Measurements from ENCODE around the gene NDUFB3.

DNA sequence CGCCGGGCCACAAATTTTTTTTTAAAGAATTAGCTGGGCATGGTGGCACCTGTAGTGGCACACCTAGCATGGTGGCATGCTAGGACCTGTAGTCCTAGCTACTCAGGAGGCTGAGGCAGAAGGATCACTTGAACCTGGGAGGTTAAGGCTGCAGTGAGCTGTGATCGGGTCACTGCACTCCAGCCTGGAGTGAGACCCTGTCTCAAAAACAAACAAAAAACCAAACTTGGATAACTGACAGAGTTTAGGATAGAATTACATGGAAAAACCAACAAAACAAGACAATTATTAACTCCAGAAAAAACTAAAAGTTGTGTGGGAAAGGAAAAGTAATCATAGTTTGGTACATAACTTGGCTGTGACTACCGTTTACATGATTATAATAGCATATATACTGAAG, 42.5 kb downstream of the NDUFB3 start:
- TF ChIP-seq CTCF (conservative IDR thresholded peaks at IDR 0.05; ENCODE audit: low read depth in 2 of 2) (no peak), POLR2AphosphoS5 (IDR thresholded peaks at IDR 0.05; ENCODE audit: low read depth) (no peak), EZH2 (IDR thresholded peaks at IDR 0.05; ENCODE audit: low read depth, unreplicated experiment) (no peak), ZNF462 (CRISPR knock-in tag; IDR thresholded peaks at IDR 0.05) (no peak), CREB1 (CRISPR knock-in tag; IDR thresholded peaks at IDR 0.05; ENCODE audit: low read depth) (no peak), EZH2phosphoT487 (IDR thresholded peaks at IDR 0.05; ENCODE audit: unreplicated experiment) (no peak), JUNB (IDR thresholded peaks at IDR 0.05; ENCODE audit: unreplicated experiment) (no peak), NANOG (IDR thresholded peaks at IDR 0.05; ENCODE audit: borderline replicate concordance) (no peak), STAT1 (IDR thresholded peaks at IDR 0.05; ENCODE audit: unreplicated experiment) (no peak)
- TF ChIP-seq, protein P1, sequence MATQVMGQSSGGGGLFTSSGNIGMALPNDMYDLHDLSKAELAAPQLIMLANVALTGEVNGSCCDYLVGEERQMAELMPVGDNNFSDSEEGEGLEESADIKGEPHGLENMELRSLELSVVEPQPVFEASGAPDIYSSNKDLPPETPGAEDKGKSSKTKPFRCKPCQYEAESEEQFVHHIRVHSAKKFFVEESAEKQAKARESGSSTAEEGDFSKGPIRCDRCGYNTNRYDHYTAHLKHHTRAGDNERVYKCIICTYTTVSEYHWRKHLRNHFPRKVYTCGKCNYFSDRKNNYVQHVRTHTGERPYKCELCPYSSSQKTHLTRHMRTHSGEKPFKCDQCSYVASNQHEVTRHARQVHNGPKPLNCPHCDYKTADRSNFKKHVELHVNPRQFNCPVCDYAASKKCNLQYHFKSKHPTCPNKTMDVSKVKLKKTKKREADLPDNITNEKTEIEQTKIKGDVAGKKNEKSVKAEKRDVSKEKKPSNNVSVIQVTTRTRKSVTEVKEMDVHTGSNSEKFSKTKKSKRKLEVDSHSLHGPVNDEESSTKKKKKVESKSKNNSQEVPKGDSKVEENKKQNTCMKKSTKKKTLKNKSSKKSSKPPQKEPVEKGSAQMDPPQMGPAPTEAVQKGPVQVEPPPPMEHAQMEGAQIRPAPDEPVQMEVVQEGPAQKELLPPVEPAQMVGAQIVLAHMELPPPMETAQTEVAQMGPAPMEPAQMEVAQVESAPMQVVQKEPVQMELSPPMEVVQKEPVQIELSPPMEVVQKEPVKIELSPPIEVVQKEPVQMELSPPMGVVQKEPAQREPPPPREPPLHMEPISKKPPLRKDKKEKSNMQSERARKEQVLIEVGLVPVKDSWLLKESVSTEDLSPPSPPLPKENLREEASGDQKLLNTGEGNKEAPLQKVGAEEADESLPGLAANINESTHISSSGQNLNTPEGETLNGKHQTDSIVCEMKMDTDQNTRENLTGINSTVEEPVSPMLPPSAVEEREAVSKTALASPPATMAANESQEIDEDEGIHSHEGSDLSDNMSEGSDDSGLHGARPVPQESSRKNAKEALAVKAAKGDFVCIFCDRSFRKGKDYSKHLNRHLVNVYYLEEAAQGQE (IDR thresholded peaks at IDR 0.05; ENCODE audit: unreplicated experiment) = no peak
- TF ChIP-seq, protein P2, sequence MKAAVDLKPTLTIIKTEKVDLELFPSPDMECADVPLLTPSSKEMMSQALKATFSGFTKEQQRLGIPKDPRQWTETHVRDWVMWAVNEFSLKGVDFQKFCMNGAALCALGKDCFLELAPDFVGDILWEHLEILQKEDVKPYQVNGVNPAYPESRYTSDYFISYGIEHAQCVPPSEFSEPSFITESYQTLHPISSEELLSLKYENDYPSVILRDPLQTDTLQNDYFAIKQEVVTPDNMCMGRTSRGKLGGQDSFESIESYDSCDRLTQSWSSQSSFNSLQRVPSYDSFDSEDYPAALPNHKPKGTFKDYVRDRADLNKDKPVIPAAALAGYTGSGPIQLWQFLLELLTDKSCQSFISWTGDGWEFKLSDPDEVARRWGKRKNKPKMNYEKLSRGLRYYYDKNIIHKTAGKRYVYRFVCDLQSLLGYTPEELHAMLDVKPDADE (IDR thresholded peaks at IDR 0.05) = no peak

All from GM23338 (cell line).